Coronary artery (tissue), 2 donors: Measurements from ENCODE around the gene TMA7.

Source experiments
- DNase-seq: peaks from one replicate; pipeline ENCODE4 v3.0.0-alpha.2; 2017; ENCODE audit warnings: low spot score
- H3K27ac ChIP-seq, 2 donors: fragments of 200-600 bp; sonication (generic); one replicate each; pipeline ENCODE4 v1.5.1; 2016 to 2019
- H3K4me3 ChIP-seq: fragments of 200-600 bp; sonication (generic); 2 replicates; pipeline ENCODE4 v1.5.1; 2016; ENCODE audit warnings: mild to moderate bottlenecking, moderate library complexity
- CTCF ChIP-seq: fragments of 200-600 bp; sonication (generic); IDR thresholded peaks from one replicate; pipeline ENCODE4 v1.5.1; 2019; ENCODE audit warnings: antibody characterized with exemption

The TMA7 gene

GRCh38 chr3:48439820-48440589 is at the start of gene TMA7, which contains the start of gene CCDC51:
Gene TMA7, plus strand, starts transcription at chr3:48440257. Its CDS starts 40 bp downstream, at chr3:48440297.
Gene CCDC51, minus strand, starts transcription at chr3:48440119. Its CDS starts 4,991 bp downstream, at chr3:48435128.
- Histone ChIP-seq H3K27ac (peak within 1 kb of the TSS; percentile 82 to 97), H3K4me3 (peak within 1 kb of the TSS; percentile 94)
- peak; percentile 99 for DNase-seq
- TF ChIP-seq CTCF: no peak

- Histone ChIP-seq H3K4me3 (no peak overlapping the region), H3K27ac (no peak overlapping the region)
- no peak for TF ChIP-seq CTCF
- DNase-seq: no peak
Observed at GRCh38 chr3:48394391-48394790, 45.7 kb upstream of the TMA7 start.

- no peak for DNase-seq
- no peak overlapping the region for H3K27ac ChIP-seq
- no peak for TF ChIP-seq CTCF
- H3K4me3 ChIP-seq: no peak overlapping the region
Observed at GRCh38 chr3:48395714-48396113, 44.3 kb upstream of the TMA7 start.

GRCh38 chr3:48397767-48398681 is 42.0 kb upstream of the TMA7 start:
- TF ChIP-seq CTCF: no peak

GRCh38 chr3:48398701-48399386 is 41.2 kb upstream of the TMA7 start:
- no peak for DNase-seq

More at GRCh38 chr3:48397767-48398681, 42.0 kb upstream of the TMA7 start:
- DNase-seq: no peak
- H3K4me3 ChIP-seq: no peak overlapping the region
- H3K27ac ChIP-seq: no peak overlapping the region

More at GRCh38 chr3:48398701-48399386, 41.2 kb upstream of the TMA7 start:
- Histone ChIP-seq H3K27ac (no peak overlapping the region), H3K4me3 (no peak overlapping the region)
- TF ChIP-seq CTCF: no peak
